ENCODE measurements around the gene INHBE.
"Not testable (repeated sequence)": the region's sequence is repeated elsewhere in the genome, so short reads cannot be mapped to it uniquely, and the experiment has no call there.

The INHBE gene

GRCh38 chr12:57429473-57430111 is 25.5 kb upstream of the INHBE start:
- Histone ChIP-seq H3K4me3 (ENCODE audit: low read length) (peak overlapping the region; percentile 83), H3K36me3 (ENCODE audit: control insufficient read depth, insufficient read depth, low read length, severe bottlenecking) (no peaks in the 10 kb centered on the region), H3K4me1 (ENCODE audit: control insufficient read depth, insufficient read depth, low read length) (peaks cover 7% of the 10 kb centered on the region), H3K27me3 (replicated peaks; ENCODE audit: control insufficient read depth, insufficient read depth, low read length) (no peaks in the 10 kb centered on the region), H3K9ac (ENCODE audit: low read length) (peak overlapping the region; percentile 96), H3K9me3 (ENCODE audit: control insufficient read depth, low read length) (no peaks in the 10 kb centered on the region)
- DNase-seq (ENCODE audit: low read depth) = peak; percentile 34

- H3K9me3 ChIP-seq (ENCODE audit: control insufficient read depth, low read length) = no peaks in the 10 kb centered on the region
- H3K4me1 ChIP-seq (ENCODE audit: control insufficient read depth, insufficient read depth, low read length) = peaks cover 7% of the 10 kb centered on the region
- no peaks in the 10 kb centered on the region for H3K27me3 ChIP-seq (replicated peaks; ENCODE audit: control insufficient read depth, insufficient read depth, low read length)
- no peaks in the 10 kb centered on the region for H3K36me3 ChIP-seq (ENCODE audit: control insufficient read depth, insufficient read depth, low read length, severe bottlenecking)
- H3K4me3 ChIP-seq (ENCODE audit: low read length) = peak overlapping the region; percentile 83
- peak; percentile 79 for DNase-seq (ENCODE audit: low read depth)
- H3K9ac ChIP-seq (ENCODE audit: low read length) = peak overlapping the region; percentile 96
These were observed 24.8 kb upstream of the INHBE start for GRCh38 chr12:57430112-57430930.

- Histone ChIP-seq H3K4me3 (ENCODE audit: low read length) (peak within 1 kb of the TSS; percentile 83), H3K27me3 (replicated peaks; ENCODE audit: control insufficient read depth, insufficient read depth, low read length) (no peaks in the 10 kb centered on the region), H3K36me3 (ENCODE audit: control insufficient read depth, insufficient read depth, low read length, severe bottlenecking) (no peaks in the 10 kb centered on the region), H3K9ac (ENCODE audit: low read length) (peak within 1 kb of the TSS; percentile 96), H3K9me3 (ENCODE audit: control insufficient read depth, low read length) (no peaks in the 10 kb centered on the region), H3K4me1 (ENCODE audit: control insufficient read depth, insufficient read depth, low read length) (peaks cover 7% of the 10 kb centered on the region)
- DNase-seq (ENCODE audit: low read depth) = peak; percentile 98
These were observed 24.1 kb upstream of the INHBE start, which contains the start of gene R3HDM2 for GRCh38 chr12:57430931-57431566. Gene R3HDM2, minus strand, starts transcription at chr12:57431043. Its CDS starts 120,615 bp downstream, at chr12:57310428.

- no peaks in the 10 kb centered on the region for H3K27me3 ChIP-seq (replicated peaks; ENCODE audit: control insufficient read depth, insufficient read depth, low read length)
- H3K4me3 ChIP-seq (ENCODE audit: low read length) = peak overlapping the region; percentile 83
- peak overlapping the region; percentile 90 for H3K9ac ChIP-seq (ENCODE audit: low read length)
- DNase-seq (ENCODE audit: low read depth) = no peak
- no peaks in the 10 kb centered on the region for H3K9me3 ChIP-seq (ENCODE audit: control insufficient read depth, low read length)
- H3K36me3 ChIP-seq (ENCODE audit: control insufficient read depth, insufficient read depth, low read length, severe bottlenecking) = no peaks in the 10 kb centered on the region
- peaks cover 7% of the 10 kb centered on the region for H3K4me1 ChIP-seq (ENCODE audit: control insufficient read depth, insufficient read depth, low read length)
These were observed 23.4 kb upstream of the INHBE start for GRCh38 chr12:57431654-57432188.

- Histone ChIP-seq H3K4me1 (ENCODE audit: control insufficient read depth, insufficient read depth, low read length) (peaks cover 7% of the 10 kb centered on the region), H3K36me3 (ENCODE audit: control insufficient read depth, insufficient read depth, low read length, severe bottlenecking) (no peaks in the 10 kb centered on the region), H3K9ac (ENCODE audit: low read length) (no peak overlapping the region), H3K27me3 (replicated peaks; ENCODE audit: control insufficient read depth, insufficient read depth, low read length) (no peaks in the 10 kb centered on the region), H3K4me3 (ENCODE audit: low read length) (no peak overlapping the region), H3K9me3 (ENCODE audit: control insufficient read depth, low read length) (no peaks in the 10 kb centered on the region)
- DNase-seq (ENCODE audit: low read depth) = no peak
These were observed 21.7 kb upstream of the INHBE start for GRCh38 chr12:57433370-57433769.

- Histone ChIP-seq H3K4me1 (ENCODE audit: control insufficient read depth, insufficient read depth, low read length) (peaks cover 2% of the 10 kb centered on the region), H3K9ac (ENCODE audit: low read length) (no peak within 1 kb of the TSS), H3K4me3 (ENCODE audit: low read length) (no peak within 1 kb of the TSS), H3K27me3 (replicated peaks; ENCODE audit: control insufficient read depth, insufficient read depth, low read length) (no peaks in the 10 kb centered on the region), H3K36me3 (ENCODE audit: control insufficient read depth, insufficient read depth, low read length, severe bottlenecking) (no peaks in the 10 kb centered on the region), H3K9me3 (ENCODE audit: control insufficient read depth, low read length) (no peaks in the 10 kb centered on the region)
- no peak for DNase-seq (ENCODE audit: low read depth)
These were observed 20.4 kb upstream of the INHBE start, which contains the start of gene INHBC for GRCh38 chr12:57434517-57435223. Gene INHBC, plus strand, starts transcription at chr12:57434784. Its CDS starts 103 bp downstream, at chr12:57434887.

GRCh38 chr12:57435293-57435692 is 19.8 kb upstream of the INHBE start:
- Histone ChIP-seq H3K4me1 (ENCODE audit: control insufficient read depth, insufficient read depth, low read length) (no peaks in the 10 kb centered on the region), H3K9ac (ENCODE audit: low read length) (no peak overlapping the region), H3K27me3 (replicated peaks; ENCODE audit: control insufficient read depth, insufficient read depth, low read length) (no peaks in the 10 kb centered on the region), H3K9me3 (ENCODE audit: control insufficient read depth, low read length) (no peaks in the 10 kb centered on the region), H3K4me3 (ENCODE audit: low read length) (no peak overlapping the region), H3K36me3 (ENCODE audit: control insufficient read depth, insufficient read depth, low read length, severe bottlenecking) (no peaks in the 10 kb centered on the region)
- DNase-seq (ENCODE audit: low read depth) = no peak

GRCh38 chr12:57438400-57438799 is 16.7 kb upstream of the INHBE start:
- Histone ChIP-seq H3K4me1 (ENCODE audit: control insufficient read depth, insufficient read depth, low read length) (no peaks in the 10 kb centered on the region), H3K9me3 (ENCODE audit: control insufficient read depth, low read length) (no peaks in the 10 kb centered on the region), H3K9ac (ENCODE audit: low read length) (no peak overlapping the region), H3K4me3 (ENCODE audit: low read length) (no peak overlapping the region), H3K27me3 (replicated peaks; ENCODE audit: control insufficient read depth, insufficient read depth, low read length) (no peaks in the 10 kb centered on the region), H3K36me3 (ENCODE audit: control insufficient read depth, insufficient read depth, low read length, severe bottlenecking) (no peaks in the 10 kb centered on the region)
- no peak for DNase-seq (ENCODE audit: low read depth)

GRCh38 chr12:57439762-57440266 is 15.3 kb upstream of the INHBE start:
- no peaks in the 10 kb centered on the region for H3K9me3 ChIP-seq (ENCODE audit: control insufficient read depth, low read length)
- no peaks in the 10 kb centered on the region for H3K4me1 ChIP-seq (ENCODE audit: control insufficient read depth, insufficient read depth, low read length)
- no peak overlapping the region for H3K4me3 ChIP-seq (ENCODE audit: low read length)
- no peak for DNase-seq (ENCODE audit: low read depth)
- H3K9ac ChIP-seq (ENCODE audit: low read length) = no peak overlapping the region
- H3K36me3 ChIP-seq (ENCODE audit: control insufficient read depth, insufficient read depth, low read length, severe bottlenecking) = no peaks in the 10 kb centered on the region
- H3K27me3 ChIP-seq (replicated peaks; ENCODE audit: control insufficient read depth, insufficient read depth, low read length) = no peaks in the 10 kb centered on the region

GRCh38 chr12:57441393-57441792 is 13.7 kb upstream of the INHBE start:
- H3K27me3 ChIP-seq (replicated peaks; ENCODE audit: control insufficient read depth, insufficient read depth, low read length) = not testable (repeated sequence)

More at GRCh38 chr12:57441393-57441792, 13.7 kb upstream of the INHBE start:
- H3K4me1 ChIP-seq (ENCODE audit: control insufficient read depth, insufficient read depth, low read length); H3K9me3 ChIP-seq (ENCODE audit: control insufficient read depth, low read length); H3K4me3 ChIP-seq (ENCODE audit: low read length); H3K9ac ChIP-seq (ENCODE audit: low read length); H3K36me3 ChIP-seq (ENCODE audit: control insufficient read depth, insufficient read depth, low read length, severe bottlenecking); DNase-seq (ENCODE audit: low read depth): not testable (repeated sequence)
